ENCODE measurements around the gene AGXT. TPM values are rescaled to one million over a fixed set of nuclear protein-coding genes. Genes with fewer than 3 reads are reported as not detected.

The AGXT gene
- total RNA-seq, 2 experiments from 2014 or later, result not detected

GRCh38 chr2:240864475-240864874 is 4.1 kb upstream of the AGXT start:
- no TSS peak for BruUV-seq (replicated peaks)
- H3K9me3 ChIP-seq (ENCODE audit: low read length), result no peaks in the 10 kb centered on the region
- no peaks in the 10 kb centered on the region for H3K79me2 ChIP-seq (ENCODE audit: insufficient read depth, low read depth, low read length)
- CTCF ChIA-PET (ENCODE audit: unreplicated experiment), result no interaction called here
- no peak overlapping the region for H3K4me3 ChIP-seq (ENCODE audit: low read depth, low read length, poor library complexity, severe bottlenecking)
- no peak overlapping the region for H3K27ac ChIP-seq (ENCODE audit: low read depth, low read length, poor library complexity, severe bottlenecking)
- H3K4me2 ChIP-seq (ENCODE audit: low read length), result no peak overlapping the region
- no peaks in the 10 kb centered on the region for H4K20me1 ChIP-seq (ENCODE audit: insufficient read depth, low read length)
- POLR2A ChIA-PET, result no interaction called here
- no peak for DNase-seq (ENCODE audit: low spot score)
- H3K36me3 ChIP-seq (ENCODE audit: insufficient read depth, low read length), result no peaks in the 10 kb centered on the region
- no peak overlapping the region for H2AFZ ChIP-seq (ENCODE audit: low read length)
- no peaks in the 10 kb centered on the region for H3K9me2 ChIP-seq (ENCODE audit: insufficient read depth, low read length)
- no peaks in the 10 kb centered on the region for H3K4me1 ChIP-seq (ENCODE audit: insufficient read depth, low read length, poor library complexity, severe bottlenecking)
- intact Hi-C loops (cut with micrococcal nuclease; ENCODE audit: unreplicated experiment), result no loop called here
- TF ChIP-seq CTCF (conservative IDR thresholded peaks at IDR 0.05; ENCODE audit: low read length), result no peak
- no peak for TF ChIP-seq EZH2phosphoT487 (IDR thresholded peaks at IDR 0.05; ENCODE audit: borderline replicate concordance, low read depth, low read length)

GRCh38 chr2:240865391-240865790 is 3.2 kb upstream of the AGXT start:
- CTCF ChIA-PET (ENCODE audit: unreplicated experiment), result no interaction called here
- intact Hi-C loops (cut with micrococcal nuclease; ENCODE audit: unreplicated experiment), result no loop called here
- no peak overlapping the region for H3K27ac ChIP-seq (ENCODE audit: low read depth, low read length, poor library complexity, severe bottlenecking)

More at GRCh38 chr2:240865391-240865790, 3.2 kb upstream of the AGXT start:
- Histone ChIP-seq H3K4me3 (ENCODE audit: low read depth, low read length, poor library complexity, severe bottlenecking) (no peak overlapping the region), H3K4me2 (ENCODE audit: low read length) (no peak overlapping the region), H3K9me2 (ENCODE audit: insufficient read depth, low read length) (no peaks in the 10 kb centered on the region), H4K20me1 (ENCODE audit: insufficient read depth, low read length) (no peaks in the 10 kb centered on the region), H3K4me1 (ENCODE audit: insufficient read depth, low read length, poor library complexity, severe bottlenecking) (no peaks in the 10 kb centered on the region), H2AFZ (ENCODE audit: low read length) (no peak overlapping the region), H3K79me2 (ENCODE audit: insufficient read depth, low read depth, low read length) (no peaks in the 10 kb centered on the region), H3K36me3 (ENCODE audit: insufficient read depth, low read length) (no peaks in the 10 kb centered on the region), H3K9me3 (ENCODE audit: low read length) (no peaks in the 10 kb centered on the region)
- POLR2A ChIA-PET, result no interaction called here
- TF ChIP-seq CTCF (conservative IDR thresholded peaks at IDR 0.05; ENCODE audit: low read length) (no peak), EZH2phosphoT487 (IDR thresholded peaks at IDR 0.05; ENCODE audit: borderline replicate concordance, low read depth, low read length) (no peak)
- BruUV-seq (replicated peaks), result no TSS peak
- DNase-seq (ENCODE audit: low spot score), result no peak
